Measurements from ENCODE around the gene CD44. TPM values are rescaled to one million over a fixed set of nuclear protein-coding genes. Genes with fewer than 3 reads are reported as not detected.

CD44 gene
- total and polyA plus RNA-seq, 4 donors, result 4.1 to 26.9 (median 14.6) TPM

GRCh38 chr11:35235498-35235897 lies 96.5 kb downstream of the CD44 start:
- 3% methylated on average over 1 of the region's 1 CpG for WGBS
- Histone ChIP-seq H3K27ac (ENCODE audit: low read depth in 1 of 2, low read length in 2 of 2) (no peak overlapping the region), H3K27me3 (ENCODE audit: control insufficient read depth in 4 of 4, insufficient read depth in 4 of 4, low read length in 3 of 4) (no peaks in the 10 kb centered on the region)

More at GRCh38 chr11:35235498-35235897, 96.5 kb downstream of the CD44 start:
- H3K9me3 ChIP-seq (ENCODE audit: control insufficient read depth in 4 of 4, low read length in 3 of 4), result no peaks in the 10 kb centered on the region
- H3K4me3 ChIP-seq (ENCODE audit: low read depth in 1 of 3, low read length in 3 of 3), result no peak overlapping the region
- no peaks in the 10 kb centered on the region for H3K36me3 ChIP-seq (ENCODE audit: control insufficient read depth in 4 of 4, insufficient read depth in 3 of 4, low read depth in 1 of 4, low read length in 3 of 4)
- peaks cover 0 to 7% (median 1%) of the 10 kb centered on the region in 4 donors for H3K4me1 ChIP-seq (ENCODE audit: control insufficient read depth in 4 of 4, insufficient read depth in 4 of 4, low read length in 3 of 4)
- DNase-seq (ENCODE audit: low spot score), result no peak
- TF ChIP-seq ATF3 (IDR thresholded peaks at IDR 0.05), result no peak
- no peak for TF ChIP-seq GABPA (IDR thresholded peaks at IDR 0.05 in 1 of 2, conservative IDR thresholded peaks at IDR 0.05 in 1 of 2)
- no peak for TF ChIP-seq MAX (IDR thresholded peaks at IDR 0.05)
- TF ChIP-seq HNF4G (IDR thresholded peaks at IDR 0.05), result no peak
- TF ChIP-seq ZBTB33 (IDR thresholded peaks at IDR 0.05), result no peak
- no peak for TF ChIP-seq HNF4A (conservative IDR thresholded peaks at IDR 0.05)
- no peak for TF ChIP-seq RAD21 (IDR thresholded peaks at IDR 0.05)
- no peak for TF ChIP-seq REST (IDR thresholded peaks at IDR 0.05)
- no peak for TF ChIP-seq JUND (IDR thresholded peaks at IDR 0.05)
- no peak for TF ChIP-seq NR2F2 (IDR thresholded peaks at IDR 0.05)
- TF ChIP-seq CTCF (IDR thresholded peaks at IDR 0.05; ENCODE audit: low read depth, low read length, missing input control), result no peak
- TF ChIP-seq RXRA (IDR thresholded peaks at IDR 0.05), result no peak
- TF ChIP-seq TAF1 (conservative IDR thresholded peaks at IDR 0.05), result no peak
- H3K9ac ChIP-seq (ENCODE audit: low read depth in 1 of 2, low read length in 2 of 2), result no peak overlapping the region
